NB4 (cell line): Measurements from ENCODE around the gene NIFK.

Source experiments
- CTCF ChIP-seq: IDR thresholded peaks from one replicate; pipeline ENCODE4 v1.5.1; 2012; ENCODE audit warnings: low read depth, low read length
- MAX ChIP-seq: IDR thresholded peaks from 2 replicates; pipeline ENCODE4 v1.6.1; 2011; ENCODE audit warnings: low read depth, low read length

GRCh38 chr2:121755237-121756111, 18.8 kb upstream of the NIFK start, which contains the start of gene TSN:
- no peak for TF ChIP-seq CTCF
- TF ChIP-seq MAX: peak; percentile 99
